Calu3 (cell line): Measurements from ENCODE around the gene HNRNPL. TPM values are rescaled to one million over a fixed set of nuclear protein-coding genes. Genes with fewer than 3 reads are reported as not detected.

Experiments used
- BruUV-seq: library from RNA; stranded (reverse); fragments of 400-500 nt; replicated peaks from 2 replicates; lab custom pipeline; 2021; lab: Mats Ljungman, UMichigan
- CTCF ChIA-PET: fragments of 300-600 bp; sonication (Branson Sonifier 250); formaldehyde crosslinking; loops from one replicate; lab custom pipeline; 2022; ENCODE audit warnings: antibody characterized with exemption; lab: Charles Lee
- DNase-seq: peaks from one replicate; pipeline ENCODE4 v3.0.0; 2022
- H3K27ac Mint-ChIP-seq: one replicate; pipeline ENCODE4 v1.8.0; 2022; ENCODE audit warnings: mixed read lengths; ENCODE audit not compliant: unreplicated experiment
- H3K27me3 Mint-ChIP-seq: one replicate; pipeline ENCODE4 v1.8.0; 2022; ENCODE audit warnings: mixed read lengths; ENCODE audit not compliant: unreplicated experiment
- H3K36me3 Mint-ChIP-seq: one replicate; pipeline ENCODE4 v1.8.0; 2022; ENCODE audit warnings: mild to moderate bottlenecking, moderate library complexity, mixed read lengths; ENCODE audit not compliant: insufficient read depth, unreplicated experiment
- H3K4me1 Mint-ChIP-seq: one replicate; pipeline ENCODE4 v1.8.0; 2022; ENCODE audit warnings: mild to moderate bottlenecking, low read depth, mixed read lengths; ENCODE audit not compliant: unreplicated experiment
- H3K4me3 Mint-ChIP-seq: one replicate; pipeline ENCODE4 v1.8.0; 2022; ENCODE audit warnings: mild to moderate bottlenecking, low read depth, moderate library complexity, mixed read lengths; ENCODE audit not compliant: unreplicated experiment
- H3K9me3 Mint-ChIP-seq: one replicate; pipeline ENCODE4 v1.8.0; 2022; ENCODE audit warnings: low read depth, mixed read lengths; ENCODE audit not compliant: unreplicated experiment
- intact Hi-C: fragments of 100-400 bp; cut with micrococcal nuclease; formaldehyde crosslinking; loops from one replicate; pipeline ENCODE4 v1.10.0; 2022; ENCODE audit not compliant: unreplicated experiment
- total RNA-seq: library from RNA; stranded (reverse); gene quantifications from 2 replicates; pipeline ENCODE4 v1.2.3, GENCODE V29; 2022
- TF ChIP-seq, protein P1 (sequence below): fragments of 200-600 bp; IDR thresholded peaks from one replicate; pipeline ENCODE4 v1.8.0; 2022; ENCODE audit warnings: antibody characterized with exemption; ENCODE audit not compliant: unreplicated experiment

HNRNPL gene
- total RNA-seq, 1 experiment from 2014 or later = 408 TPM

- Mint-ChIP-seq H3K27ac (no peak overlapping the region), H3K4me3 (no peak overlapping the region), H3K27me3 (no peaks in the 10 kb centered on the region), H3K36me3 (peaks cover 13% of the 10 kb centered on the region), H3K9me3 (no peaks in the 10 kb centered on the region), H3K4me1 (no peaks in the 10 kb centered on the region)
- no peak for DNase-seq
- BruUV-seq = no TSS peak
- CTCF ChIA-PET = no interaction called here
- intact Hi-C loops = loop anchor here (5.0 kb wide), 1 partner anchor 34 kb away; no protein-coding TSS in a partner anchor
- TF ChIP-seq, protein P1, sequence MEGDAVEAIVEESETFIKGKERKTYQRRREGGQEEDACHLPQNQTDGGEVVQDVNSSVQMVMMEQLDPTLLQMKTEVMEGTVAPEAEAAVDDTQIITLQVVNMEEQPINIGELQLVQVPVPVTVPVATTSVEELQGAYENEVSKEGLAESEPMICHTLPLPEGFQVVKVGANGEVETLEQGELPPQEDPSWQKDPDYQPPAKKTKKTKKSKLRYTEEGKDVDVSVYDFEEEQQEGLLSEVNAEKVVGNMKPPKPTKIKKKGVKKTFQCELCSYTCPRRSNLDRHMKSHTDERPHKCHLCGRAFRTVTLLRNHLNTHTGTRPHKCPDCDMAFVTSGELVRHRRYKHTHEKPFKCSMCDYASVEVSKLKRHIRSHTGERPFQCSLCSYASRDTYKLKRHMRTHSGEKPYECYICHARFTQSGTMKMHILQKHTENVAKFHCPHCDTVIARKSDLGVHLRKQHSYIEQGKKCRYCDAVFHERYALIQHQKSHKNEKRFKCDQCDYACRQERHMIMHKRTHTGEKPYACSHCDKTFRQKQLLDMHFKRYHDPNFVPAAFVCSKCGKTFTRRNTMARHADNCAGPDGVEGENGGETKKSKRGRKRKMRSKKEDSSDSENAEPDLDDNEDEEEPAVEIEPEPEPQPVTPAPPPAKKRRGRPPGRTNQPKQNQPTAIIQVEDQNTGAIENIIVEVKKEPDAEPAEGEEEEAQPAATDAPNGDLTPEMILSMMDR = no peak
Observed at GRCh38 chr19:38796154-38796553, 53.6 kb downstream of the HNRNPL start.

DNA sequence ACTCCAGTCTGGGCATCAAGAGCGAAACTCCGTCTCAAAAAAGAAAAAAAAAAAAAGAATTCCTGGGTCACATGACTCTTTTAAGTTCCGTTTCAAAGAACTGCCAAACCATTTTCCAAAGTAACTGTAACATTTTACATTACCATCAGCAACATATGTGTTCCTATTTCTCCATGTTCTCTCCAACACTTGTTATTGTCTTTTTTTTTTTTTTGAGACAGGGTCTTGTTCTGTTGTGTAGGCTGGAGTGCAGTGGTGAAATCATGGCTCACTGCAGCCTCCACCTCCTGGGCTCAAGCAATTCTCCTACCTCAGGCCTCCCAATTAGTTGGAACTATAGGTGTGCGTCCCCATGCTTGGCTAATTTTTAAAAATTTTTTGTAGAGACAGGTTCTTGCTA, 54.2 kb downstream of the HNRNPL start:
- TF ChIP-seq, protein P1 = no peak
- Mint-ChIP-seq H3K36me3 (peaks cover 13% of the 10 kb centered on the region), H3K27me3 (no peaks in the 10 kb centered on the region), H3K9me3 (no peaks in the 10 kb centered on the region), H3K4me1 (no peaks in the 10 kb centered on the region), H3K27ac (no peak overlapping the region), H3K4me3 (no peak overlapping the region)
- intact Hi-C loops = loop anchor here (5.0 kb wide), 1 partner anchor 33 kb away; no protein-coding TSS in a partner anchor
- no peak for DNase-seq
- CTCF ChIA-PET = no interaction called here
- BruUV-seq = no TSS peak

GRCh38 chr19:38793671-38794070, 56.1 kb downstream of the HNRNPL start:
- Mint-ChIP-seq H3K36me3 (peaks cover 13% of the 10 kb centered on the region), H3K27me3 (no peaks in the 10 kb centered on the region), H3K9me3 (no peaks in the 10 kb centered on the region), H3K4me3 (no peak overlapping the region), H3K4me1 (peaks cover 2% of the 10 kb centered on the region), H3K27ac (peak overlapping the region; percentile 46)
- CTCF ChIA-PET = interaction anchor here (0.6 to 1.6 kb wide), 3 partner anchors 10 to 137 kb away, joined by 3 to 4 read pairs (median 3); partner anchors contain the start of genes MRPS12 and SARS2
- DNase-seq = no peak
- TF ChIP-seq, protein P1 = no peak
- intact Hi-C loops = no loop called here
- BruUV-seq = no TSS peak

GRCh38 chr19:38793177-38793576, 56.6 kb downstream of the HNRNPL start:
- Mint-ChIP-seq H3K9me3 (no peaks in the 10 kb centered on the region), H3K4me1 (peaks cover 7% of the 10 kb centered on the region), H3K27me3 (no peaks in the 10 kb centered on the region), H3K36me3 (peaks cover 13% of the 10 kb centered on the region), H3K27ac (no peak overlapping the region), H3K4me3 (no peak overlapping the region)
- intact Hi-C loops = no loop called here
- CTCF ChIA-PET = interaction anchor here (1.6 kb wide), 1 partner anchor 10 kb away, joined by 3 read pairs; no protein-coding TSS in a partner anchor
- TF ChIP-seq, protein P1 = no peak
- no peak for DNase-seq
- no TSS peak for BruUV-seq
